AG04450 (cell line): ENCODE results near the gene EXOC1L. TPM values are rescaled to one million over a fixed set of nuclear protein-coding genes. Genes with fewer than 3 reads are reported as not detected.

Experiments
- CTCF ChIA-PET: fragments of 300-600, 350-600 bp; formaldehyde crosslinking; extraction: SDS; loops from one replicate; lab custom pipeline; 2022; ENCODE audit warnings: antibody characterized with exemption, inconsistent platforms; lab: Charles Lee
- POLR2A ChIA-PET: fragments of 350-600 bp; formaldehyde crosslinking; extraction: SDS; loops from one replicate; lab custom pipeline; 2021; ENCODE audit warnings: antibody characterized with exemption, inconsistent platforms; lab: Yijun Ruan, JAX
- DNase-seq: peaks from one replicate; pipeline ENCODE4 v3.0.0-alpha.2; 2011; ENCODE audit warnings: low read depth, low spot score
- H3K27ac ChIP-seq: one replicate; pipeline ENCODE4 v1.5.1; 2012; ENCODE audit warnings: low read depth, low read length, control low read depth
- H3K27me3 ChIP-seq: one replicate; pipeline ENCODE4 v1.6.0; 2012; ENCODE audit warnings: low read length; ENCODE audit not compliant: control insufficient read depth, insufficient read depth
- H3K4me3 ChIP-seq: 2 replicates; pipeline ENCODE4 v1.5.1; 2011; ENCODE audit warnings: mild to moderate bottlenecking, low read depth, low read length, control low read depth
- H3K9me3 ChIP-seq: 2 replicates; pipeline ENCODE4 v1.5.1; 2012; ENCODE audit warnings: low read length; ENCODE audit not compliant: control insufficient read depth, insufficient read depth
- polyA plus RNA-seq: library from polyadenylated mRNA; depleted of rRNA; stranded (reverse); fragments of >200 nt; gene quantifications from 2 replicates; pipeline ENCODE4 v1.2.3, GENCODE V29; 2011
- TF ChIP-seq, protein P1 (sequence below): IDR thresholded peaks from 2 replicates; pipeline ENCODE4 v1.5.1; 2011; ENCODE audit warnings: low read depth, low read length, control low read depth, inconsistent platforms

EXOC1L gene
- polyA plus RNA-seq, 1 experiment = not detected

GRCh38 chr4:55853484-55854046 lies 34.0 kb downstream of the EXOC1L start, which contains the start of gene EXOC1:
EXOC1 (plus strand) TSS chr4:55853648; CDS start chr4:55858324, 4,676 bp downstream.
- ChIA-PET POLR2A (interaction anchor here (1.6 kb wide), 1 partner anchor 12 kb away, joined by 5 read pairs; no protein-coding TSS in a partner anchor), CTCF (interaction anchor here (0.6 to 3.6 kb wide), 4 partner anchors 13 to 562 kb away, joined by 3 to 17 read pairs (median 5); partner anchors contain the start of genes CEP135 and SRD5A3)
- H3K4me3 ChIP-seq = peak within 1 kb of the TSS; percentile 88
- TF ChIP-seq, protein P1, sequence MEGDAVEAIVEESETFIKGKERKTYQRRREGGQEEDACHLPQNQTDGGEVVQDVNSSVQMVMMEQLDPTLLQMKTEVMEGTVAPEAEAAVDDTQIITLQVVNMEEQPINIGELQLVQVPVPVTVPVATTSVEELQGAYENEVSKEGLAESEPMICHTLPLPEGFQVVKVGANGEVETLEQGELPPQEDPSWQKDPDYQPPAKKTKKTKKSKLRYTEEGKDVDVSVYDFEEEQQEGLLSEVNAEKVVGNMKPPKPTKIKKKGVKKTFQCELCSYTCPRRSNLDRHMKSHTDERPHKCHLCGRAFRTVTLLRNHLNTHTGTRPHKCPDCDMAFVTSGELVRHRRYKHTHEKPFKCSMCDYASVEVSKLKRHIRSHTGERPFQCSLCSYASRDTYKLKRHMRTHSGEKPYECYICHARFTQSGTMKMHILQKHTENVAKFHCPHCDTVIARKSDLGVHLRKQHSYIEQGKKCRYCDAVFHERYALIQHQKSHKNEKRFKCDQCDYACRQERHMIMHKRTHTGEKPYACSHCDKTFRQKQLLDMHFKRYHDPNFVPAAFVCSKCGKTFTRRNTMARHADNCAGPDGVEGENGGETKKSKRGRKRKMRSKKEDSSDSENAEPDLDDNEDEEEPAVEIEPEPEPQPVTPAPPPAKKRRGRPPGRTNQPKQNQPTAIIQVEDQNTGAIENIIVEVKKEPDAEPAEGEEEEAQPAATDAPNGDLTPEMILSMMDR = no peak
- H3K27me3 ChIP-seq = no peaks in the 10 kb centered on the region
- peak; percentile 87 for DNase-seq
- H3K27ac ChIP-seq = peak within 1 kb of the TSS; percentile 77
- no peaks in the 10 kb centered on the region for H3K9me3 ChIP-seq

GRCh38 chr4:55854129-55854528 lies 34.5 kb downstream of the EXOC1L start:
- TF ChIP-seq, protein P1 = no peak
- Histone ChIP-seq H3K9me3 (no peaks in the 10 kb centered on the region), H3K4me3 (peak overlapping the region; percentile 88), H3K27me3 (no peaks in the 10 kb centered on the region), H3K27ac (peak overlapping the region; percentile 77)
- DNase-seq = no peak
- POLR2A ChIA-PET = interaction anchor here (1.6 kb wide), 1 partner anchor 12 kb away, joined by 5 read pairs; no protein-coding TSS in a partner anchor
- CTCF ChIA-PET = interaction anchor here (0.6 to 3.6 kb wide), 5 partner anchors 12 to 563 kb away, joined by 3 to 17 read pairs (median 3); partner anchors contain the start of genes CEP135 and SRD5A3

DNA sequence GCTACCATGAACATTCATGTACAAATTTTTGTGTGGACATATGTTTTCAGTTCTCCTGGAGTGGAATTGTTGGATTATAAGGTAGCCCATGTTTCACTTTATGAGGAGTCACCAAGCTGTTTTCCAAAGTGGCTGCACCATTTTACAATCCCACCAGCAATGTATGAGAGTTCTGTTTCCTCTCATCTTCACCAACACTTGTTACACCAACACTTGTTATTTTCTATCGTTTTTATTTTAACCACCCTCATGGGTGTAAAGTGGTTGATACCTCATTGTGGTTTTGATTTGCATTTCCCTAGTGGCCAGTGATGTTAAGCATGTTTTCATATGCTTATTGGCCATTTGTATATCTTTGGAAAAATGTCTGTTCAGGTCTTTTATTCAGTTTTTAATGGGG lies 38.0 kb downstream of the EXOC1L start:
- TF ChIP-seq, protein P1 = no peak
- POLR2A ChIA-PET = no interaction called here

DNA sequence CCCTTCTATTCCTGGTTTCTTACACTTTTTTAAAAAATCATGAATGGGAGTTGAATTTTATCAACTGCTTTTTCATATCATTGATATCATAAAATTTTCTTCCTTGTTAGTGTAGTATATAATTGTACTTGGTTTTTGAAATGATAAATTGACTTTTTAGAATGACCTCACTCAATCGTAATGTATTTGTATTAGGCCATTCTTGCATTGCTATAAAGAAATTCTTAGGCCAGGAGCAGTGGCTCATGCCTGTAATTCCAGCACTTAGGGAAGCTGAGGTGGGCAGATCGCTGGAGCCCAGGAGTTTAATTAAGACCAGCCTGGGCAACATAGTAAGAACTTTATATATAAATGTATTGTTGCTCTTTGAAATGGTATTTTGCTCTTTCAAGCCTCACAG lies 40.1 kb downstream of the EXOC1L start:
- Histone ChIP-seq H3K27ac (no peak overlapping the region), H3K4me3 (no peak overlapping the region), H3K27me3 (no peaks in the 10 kb centered on the region), H3K9me3 (no peaks in the 10 kb centered on the region)
- DNase-seq = no peak
- ChIA-PET POLR2A (no interaction called here), CTCF (no interaction called here)
- TF ChIP-seq, protein P1 = no peak

More for the DNA sequence above, 38.0 kb downstream of the EXOC1L start:
- no peak overlapping the region for H3K4me3 ChIP-seq
- DNase-seq = no peak
- no peaks in the 10 kb centered on the region for H3K27me3 ChIP-seq
- CTCF ChIA-PET = no interaction called here
- no peak overlapping the region for H3K27ac ChIP-seq
- H3K9me3 ChIP-seq = no peaks in the 10 kb centered on the region
